T-helper 1 cell (primary cell): ENCODE data around the gene SLC27A3.
"Not testable (repeated sequence)": the region's sequence is repeated elsewhere in the genome, so short reads cannot be mapped to it uniquely, and the experiment has no call there.

Experiments
- DNase-seq, 5 donors: peaks; one replicate each; pipeline ENCODE4 v3.0.0-alpha.2; 2012 to 2020

The SLC27A3 gene

DNA sequence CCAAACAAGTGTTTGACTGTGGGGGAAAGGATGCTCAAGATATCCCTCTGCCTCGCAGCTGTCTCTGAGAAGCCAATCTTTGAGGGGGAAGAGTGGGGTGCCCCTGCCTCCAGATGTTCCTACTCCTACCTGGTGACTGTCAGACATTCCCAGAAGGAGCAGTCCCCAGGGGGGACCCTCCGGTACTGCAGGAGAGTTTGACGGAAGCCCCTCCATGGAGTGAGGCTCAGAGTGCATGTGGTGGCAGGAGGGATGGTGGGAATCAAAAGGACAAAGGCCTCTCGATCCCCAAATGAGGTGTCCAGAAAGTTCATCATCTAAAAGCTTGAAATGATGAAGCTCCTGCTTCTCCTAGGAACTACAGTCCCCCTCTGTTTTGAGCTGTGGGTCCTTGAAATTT is 5.3 kb downstream of the SLC27A3 start:
- DNase-seq = no peak

DNA sequence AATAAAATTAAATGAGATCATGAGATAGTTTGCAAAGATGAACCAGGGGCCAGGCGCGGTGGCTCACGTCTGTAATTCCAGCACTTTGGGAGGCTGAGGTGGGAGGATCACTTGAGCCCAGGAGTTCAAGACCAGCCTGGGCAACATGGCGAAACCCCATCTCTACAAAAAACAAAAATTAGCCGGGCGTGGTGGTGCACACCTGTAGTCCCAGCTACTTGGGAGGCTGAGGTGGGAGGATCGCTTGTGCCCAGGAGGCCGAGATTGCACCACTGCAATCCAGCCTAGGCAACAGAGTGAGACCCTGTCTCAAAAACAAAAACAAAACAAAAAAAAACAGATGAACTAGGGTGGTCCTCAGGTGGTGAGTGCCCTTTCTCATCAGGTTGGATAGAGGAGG is 7.4 kb downstream of the SLC27A3 start:
- not testable (repeated sequence) for DNase-seq

DNA sequence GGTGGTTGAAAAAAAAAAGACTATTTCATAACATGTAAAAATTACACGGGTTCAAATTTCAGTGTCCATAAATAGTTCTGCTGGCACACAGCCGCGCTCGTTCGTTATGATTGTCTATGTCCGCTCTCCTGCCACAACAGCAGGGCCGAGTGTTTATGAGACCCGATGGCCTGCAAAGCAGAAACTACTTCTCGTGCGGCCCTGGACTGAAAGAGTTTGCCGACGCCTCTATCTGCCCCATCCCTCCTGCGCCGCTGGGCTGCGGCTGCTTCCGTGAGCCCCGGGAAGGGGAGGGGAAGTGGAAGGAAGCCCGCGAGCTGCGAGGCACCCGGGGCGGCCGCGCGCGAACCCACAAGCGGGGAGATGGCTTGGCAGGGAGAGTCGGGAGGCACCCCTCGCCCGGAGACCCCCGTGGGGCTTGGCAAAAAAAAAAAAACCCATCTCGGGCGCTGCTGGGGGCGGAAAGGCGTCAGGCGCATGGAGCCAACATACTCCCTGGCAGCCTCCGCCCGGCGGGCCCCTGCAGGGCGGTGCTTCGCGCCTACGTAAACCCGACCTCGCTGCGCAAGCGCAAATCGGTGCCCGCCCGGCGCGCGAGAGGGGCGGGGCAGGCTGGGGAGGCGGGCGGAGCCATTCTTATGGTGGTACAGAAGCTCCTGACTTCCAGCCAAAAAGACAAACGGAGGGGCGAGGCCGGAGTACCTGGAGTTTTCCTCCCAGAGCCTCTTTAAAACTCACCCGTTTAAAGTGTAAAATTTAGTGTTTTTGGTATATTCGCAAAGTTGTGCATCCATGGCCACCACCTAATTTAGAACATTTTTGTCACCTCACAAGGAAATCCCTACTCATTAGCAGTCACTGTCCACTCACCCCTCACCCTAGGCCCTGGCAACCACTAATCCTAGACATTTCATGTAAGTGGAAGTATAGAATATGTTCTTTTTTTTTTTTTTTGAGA is 8.3 kb downstream of the SLC27A3 start:
- peak; percentile 81 to 93 (median 86) for DNase-seq

DNA sequence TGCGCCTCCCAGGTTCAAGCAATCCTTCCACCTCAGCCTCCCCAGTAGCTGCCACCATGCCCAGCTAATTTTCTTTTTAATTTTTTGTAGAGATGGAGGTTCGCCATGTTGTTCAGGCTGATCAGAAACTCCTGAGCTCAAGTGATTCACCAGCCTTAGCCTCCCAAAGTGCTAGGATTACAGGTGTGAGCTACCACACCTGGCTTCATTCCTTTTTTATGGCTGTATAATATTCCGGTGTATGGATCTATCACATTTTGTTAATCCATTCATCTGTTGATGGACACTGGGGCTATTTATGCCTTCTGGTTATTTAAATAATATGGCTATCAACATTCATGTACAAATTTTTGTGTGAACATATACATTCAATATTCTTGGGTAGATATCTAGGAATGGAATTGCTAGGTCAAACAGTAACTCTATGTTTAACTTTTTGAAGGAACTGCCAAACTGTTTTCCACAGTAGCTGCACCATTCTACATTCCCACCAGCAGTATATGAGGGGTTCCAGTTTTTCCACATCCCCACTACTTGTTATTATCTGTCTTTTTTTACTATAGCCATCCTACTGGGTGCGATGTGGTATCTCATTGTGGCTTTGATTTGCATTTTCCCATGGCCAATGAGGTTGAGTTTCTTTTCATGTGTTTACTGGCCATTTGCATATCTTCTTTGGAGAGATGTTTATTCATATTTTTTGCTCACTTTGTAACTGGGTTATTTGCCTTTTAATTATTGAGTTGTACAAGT is 11.0 kb downstream of the SLC27A3 start:
- DNase-seq = no peak

DNA sequence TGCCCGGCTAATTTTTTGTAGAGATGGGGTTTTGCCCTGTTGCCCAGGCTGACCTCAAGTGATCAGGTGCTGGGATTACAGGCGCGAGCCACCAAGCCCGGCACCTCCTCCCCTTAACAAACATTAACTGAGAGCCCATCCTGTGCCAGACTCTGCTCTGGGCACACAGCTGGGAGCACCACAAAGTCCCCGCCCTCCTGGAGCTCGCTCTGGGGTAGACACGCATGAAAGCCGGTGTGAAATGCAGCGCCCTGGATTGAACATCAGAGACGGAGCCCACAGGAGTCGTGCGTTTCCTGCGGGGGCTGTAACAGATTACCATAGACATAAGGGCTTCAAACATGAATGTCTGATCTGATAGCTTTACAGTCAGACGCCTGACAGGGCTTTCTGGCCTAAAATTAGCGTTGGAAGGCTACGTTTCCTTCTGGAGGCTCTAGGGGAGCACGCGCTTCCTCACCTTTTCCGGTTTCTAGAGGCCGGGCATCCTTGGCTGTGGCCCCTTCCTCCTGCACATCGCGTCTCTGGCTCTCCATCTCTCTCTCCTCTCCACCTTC is 14.3 kb downstream of the SLC27A3 start:
- no peak for DNase-seq

DNA sequence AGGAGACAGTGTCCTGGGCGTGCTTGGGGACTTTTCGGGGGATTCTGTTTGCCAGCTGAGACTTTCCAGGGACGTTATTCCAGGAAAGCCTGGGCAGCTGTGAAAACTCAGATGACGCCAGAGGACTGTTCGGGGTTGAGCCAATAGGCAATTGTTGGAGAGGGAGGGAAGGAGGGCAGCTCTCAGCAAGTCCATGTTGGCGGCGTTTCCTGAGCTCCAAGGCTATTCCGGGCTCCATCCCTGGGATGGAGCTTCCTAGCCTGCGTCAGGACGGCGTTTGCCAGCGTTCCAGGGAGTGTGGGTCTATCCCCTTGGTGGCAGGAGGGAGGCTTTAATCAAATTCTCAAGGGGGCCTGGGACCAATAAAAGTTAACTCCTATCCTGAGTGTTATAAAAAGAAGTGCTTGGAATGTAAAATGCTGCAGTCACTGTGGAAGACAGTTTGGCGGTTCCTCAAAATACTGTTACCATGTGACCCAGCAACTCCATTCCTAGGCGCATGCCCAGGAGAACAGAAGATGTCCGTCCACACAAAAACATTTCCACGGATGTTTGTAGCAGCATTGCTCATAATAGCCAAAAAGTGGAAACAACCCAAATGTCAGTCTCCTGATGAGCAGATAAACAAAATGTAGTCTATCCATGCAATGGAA is 15.2 kb downstream of the SLC27A3 start:
- no peak for DNase-seq

DNA sequence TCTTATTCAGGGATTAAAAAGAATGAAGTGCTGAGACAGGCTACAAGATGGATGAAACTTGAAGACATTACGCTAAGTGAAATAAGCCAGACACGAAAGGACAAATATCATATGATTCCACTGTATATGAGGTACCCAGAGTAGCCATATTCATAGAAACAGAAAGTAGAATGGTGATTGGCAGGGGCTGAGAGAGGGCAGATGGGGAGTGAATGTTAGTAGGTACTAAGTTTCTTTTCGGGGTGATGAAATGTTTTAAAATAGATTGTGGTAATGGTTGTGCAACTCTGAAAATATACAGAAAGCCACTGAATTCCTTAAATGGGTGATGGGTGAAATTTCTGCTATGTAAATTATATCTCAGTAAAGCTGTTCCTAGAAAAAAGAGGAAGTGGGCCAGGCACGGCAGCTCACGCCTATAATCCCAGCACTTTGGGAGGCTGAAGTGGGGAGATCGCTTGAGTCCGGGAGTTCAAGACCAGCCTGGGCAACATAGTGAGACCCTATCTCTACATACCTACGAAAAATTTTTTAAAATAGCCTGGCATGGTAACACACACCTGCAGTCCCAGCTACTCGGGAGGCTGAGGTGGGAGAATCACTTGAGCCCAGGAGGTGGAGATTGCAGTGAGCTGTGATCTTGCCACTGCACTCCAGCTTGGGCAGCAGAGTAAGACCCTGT is 15.9 kb downstream of the SLC27A3 start:
- peak in 1 of 5 donors; percentile 84 for DNase-seq

DNA sequence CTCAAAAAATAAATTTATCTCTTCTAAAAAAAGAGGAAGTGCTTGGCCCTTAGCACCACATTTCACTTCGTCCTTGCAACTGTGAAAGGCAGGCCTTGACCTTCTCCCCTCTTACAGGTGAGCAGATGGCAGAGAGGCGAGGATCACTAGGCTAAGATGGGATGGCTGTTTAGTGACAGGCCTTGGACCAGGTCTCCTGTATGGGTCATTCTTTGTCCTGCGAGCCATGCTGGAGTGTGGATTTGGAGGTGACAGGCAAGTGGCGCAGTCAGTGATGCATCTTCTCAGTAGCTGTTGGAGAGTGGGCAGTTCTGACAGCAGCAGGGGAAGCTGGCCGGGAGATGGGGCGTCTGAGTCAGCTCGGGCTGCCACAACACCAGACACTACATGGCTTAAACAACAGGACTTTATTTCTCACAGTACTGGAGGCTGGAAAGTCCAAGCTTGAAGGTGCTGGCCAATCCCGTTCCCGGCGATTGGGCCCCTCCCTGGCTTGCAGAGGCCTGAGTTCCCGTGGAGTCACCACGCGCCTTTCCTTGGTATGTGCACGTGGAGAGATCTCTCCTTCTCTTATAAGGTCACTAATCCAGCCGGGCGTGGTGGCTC is 16.5 kb downstream of the SLC27A3 start:
- no peak for DNase-seq

DNA sequence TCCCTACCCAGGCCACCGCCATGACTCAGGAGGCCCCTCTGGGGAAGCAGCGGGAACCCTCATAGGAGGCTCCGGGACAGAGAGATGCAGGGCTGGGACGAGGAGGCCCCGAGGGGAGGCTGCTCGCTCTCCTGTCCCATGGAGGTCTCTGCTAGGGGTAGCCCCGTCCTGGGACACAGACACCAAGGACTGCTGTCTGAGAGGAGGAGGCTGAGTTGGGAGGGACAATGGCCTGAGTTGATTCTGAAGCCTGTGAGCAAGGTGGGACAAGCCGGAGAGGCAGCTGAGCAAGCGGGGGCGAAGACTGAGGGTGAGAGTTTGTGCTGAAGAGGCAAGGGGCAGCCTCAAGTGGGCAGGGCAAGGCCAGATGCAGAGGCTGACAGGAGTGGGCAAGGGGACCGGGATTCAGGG is 17.4 kb downstream of the SLC27A3 start:
- DNase-seq = no peak

DNA sequence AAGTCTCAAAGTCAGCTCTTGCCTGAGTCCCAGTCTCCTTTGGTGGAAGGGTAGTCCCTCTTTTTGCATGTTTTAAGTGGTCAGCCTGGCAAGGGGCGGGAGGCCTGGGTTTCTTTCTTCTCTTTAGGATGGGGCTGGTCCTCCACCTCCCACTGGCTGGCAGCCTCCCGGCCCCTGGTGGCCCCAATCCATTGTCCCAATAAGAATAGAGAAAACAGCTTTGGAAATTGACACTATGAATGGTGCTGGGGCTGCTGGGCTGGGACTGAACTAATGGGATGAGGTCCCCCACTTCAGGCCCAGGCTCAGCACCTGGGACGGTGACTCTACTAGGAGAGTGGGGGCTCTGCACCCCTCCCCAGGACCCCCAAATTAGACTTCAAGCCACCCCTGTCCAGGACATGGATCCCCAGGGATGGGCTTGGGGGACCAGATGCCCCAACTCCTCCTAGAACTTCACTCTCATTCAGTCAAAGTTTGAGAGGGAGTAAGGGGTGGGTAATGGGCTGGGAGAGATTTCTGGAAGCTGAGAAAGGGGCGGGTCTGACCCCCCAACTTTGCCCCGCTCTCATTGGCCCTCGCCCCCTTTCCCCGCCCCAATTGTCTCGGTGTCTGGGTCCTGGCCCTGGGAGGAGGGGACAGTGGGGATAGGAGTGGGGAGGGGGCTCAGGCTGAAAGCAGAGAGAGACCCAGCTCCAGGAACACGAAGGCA is 18.2 kb downstream of the SLC27A3 start:
- no peak for DNase-seq

DNA sequence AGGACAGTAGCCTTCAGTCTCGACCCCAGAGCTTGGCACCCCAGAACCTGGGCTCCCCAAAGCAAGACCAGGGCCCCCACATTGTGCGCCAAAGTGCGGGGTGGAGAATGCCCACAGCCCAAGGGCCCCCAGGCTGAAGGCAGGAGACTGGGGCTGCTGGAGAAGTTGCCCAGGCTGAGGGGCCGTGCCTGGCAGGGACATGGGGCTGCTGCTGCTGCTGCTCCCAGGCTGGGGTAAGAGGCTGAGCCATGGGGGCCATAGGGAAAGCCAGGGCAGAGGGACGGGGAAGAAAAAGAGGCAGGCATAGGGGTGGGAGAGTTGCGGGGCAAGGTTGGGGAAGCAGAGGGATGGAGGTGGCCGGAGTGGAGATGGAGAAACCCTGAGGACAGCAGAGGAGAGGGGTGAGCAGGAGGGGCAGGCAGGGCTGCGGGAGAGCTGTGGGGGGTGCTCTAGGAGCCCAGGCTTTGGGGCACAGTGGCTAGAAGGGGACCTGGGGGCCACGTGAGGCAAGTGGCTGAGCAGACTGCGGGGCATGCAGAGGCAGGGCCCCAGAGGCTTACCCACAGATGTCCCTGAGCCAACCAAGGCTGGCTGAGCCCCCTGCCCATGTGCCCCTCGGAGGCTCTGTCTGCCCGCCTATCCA is 18.9 kb downstream of the SLC27A3 start:
- no peak for DNase-seq

DNA sequence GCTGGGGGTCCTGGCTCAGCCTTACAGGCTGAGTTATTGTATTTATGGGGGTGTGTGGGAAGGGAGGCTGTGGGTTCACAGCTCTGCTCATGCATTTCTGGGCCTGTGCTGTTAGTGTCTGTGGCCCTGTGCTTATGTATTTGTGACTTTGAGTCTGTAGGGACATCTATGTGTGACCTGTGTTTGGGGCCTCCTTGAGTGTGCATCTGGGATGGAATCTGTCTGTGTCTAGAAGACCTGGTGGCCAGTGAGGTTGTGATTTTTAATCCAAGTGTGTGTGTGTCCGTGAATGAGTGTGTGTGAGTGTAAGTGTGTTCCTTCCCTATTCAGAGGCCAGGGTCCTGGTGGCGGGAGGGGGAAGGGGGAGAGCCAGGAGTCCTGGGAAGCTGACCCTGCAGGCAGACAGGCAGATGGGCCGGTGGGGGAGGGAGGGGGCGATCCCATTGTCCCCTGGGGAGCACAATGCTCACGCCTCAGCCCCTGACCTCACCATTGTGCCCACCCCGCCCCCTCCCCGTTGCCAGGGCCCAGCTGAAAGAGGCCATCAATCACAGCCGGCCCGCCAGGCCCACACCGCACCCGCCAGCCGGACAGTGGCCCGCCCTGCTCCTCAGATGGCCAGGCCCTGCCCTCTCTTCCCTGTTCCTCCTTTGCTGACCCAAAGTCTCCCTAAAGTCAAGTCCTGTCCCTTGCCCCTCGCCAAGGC is 19.6 kb downstream of the SLC27A3 start:
- DNase-seq = no peak

DNA sequence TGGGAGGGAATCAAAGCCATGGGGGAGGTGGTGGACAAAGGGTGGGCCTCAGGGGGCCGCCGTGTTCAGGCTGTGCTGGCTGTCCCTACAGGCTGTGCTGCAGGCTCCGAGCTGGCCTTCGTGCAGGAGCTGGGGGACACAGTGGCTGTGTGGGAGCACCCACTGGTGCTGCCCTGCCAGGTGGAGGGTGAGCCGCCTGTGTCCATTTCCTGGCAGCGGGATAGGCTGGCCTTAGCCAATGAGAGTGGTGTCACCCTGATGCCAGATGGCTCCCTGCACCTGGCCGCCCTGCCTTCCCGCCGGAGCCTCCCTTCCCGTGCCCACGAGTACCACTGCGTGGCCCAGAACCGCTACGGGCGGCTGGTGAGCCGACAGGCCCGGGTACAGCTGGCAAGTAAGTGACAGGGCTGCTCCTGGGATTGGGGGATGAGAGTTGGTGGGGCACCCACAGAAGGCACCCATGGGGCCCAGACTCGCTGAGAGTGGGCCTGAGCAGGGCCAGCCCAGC is 20.2 kb downstream of the SLC27A3 start:
- no peak for DNase-seq

DNA sequence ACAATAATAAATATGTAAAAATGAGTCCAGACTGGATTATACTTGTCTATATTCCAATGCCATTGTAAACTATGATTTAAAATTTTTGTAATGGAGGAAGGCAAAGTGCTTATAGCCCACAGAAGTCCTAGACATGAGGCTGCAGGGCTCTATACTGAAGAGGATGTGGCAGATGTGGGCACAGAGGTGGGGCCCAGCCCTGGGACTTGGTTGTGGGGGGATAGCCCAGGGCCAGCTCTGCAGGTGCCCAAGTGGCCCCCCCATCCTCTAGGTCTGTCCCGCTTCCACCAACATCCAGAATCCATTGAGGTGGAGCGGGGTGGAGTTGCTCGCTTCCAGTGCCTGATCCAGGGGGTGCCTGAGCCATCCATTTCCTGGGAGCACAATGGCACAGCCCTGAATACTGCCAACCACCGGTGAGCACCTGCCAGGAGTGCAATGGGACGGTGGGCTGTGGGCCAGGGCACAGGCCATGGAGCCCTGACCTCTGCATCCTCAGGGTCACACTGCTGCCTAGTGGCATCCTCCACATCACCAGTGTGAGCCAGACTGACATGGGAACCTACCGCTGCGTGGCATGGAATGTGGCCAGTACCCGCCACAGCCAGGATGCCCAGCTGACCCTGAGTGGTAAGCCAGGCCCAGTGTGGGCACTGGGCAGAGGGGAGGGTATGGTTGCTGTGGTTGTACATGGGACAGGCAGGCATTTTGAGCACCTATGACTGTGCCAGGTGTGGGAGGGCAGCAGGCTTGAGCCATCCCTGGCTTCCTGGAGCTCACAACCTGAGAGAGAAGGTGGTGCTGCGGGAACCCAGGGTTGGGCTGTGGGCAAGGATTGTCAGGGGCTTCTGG is 21.0 kb downstream of the SLC27A3 start:
- no peak for DNase-seq

DNA sequence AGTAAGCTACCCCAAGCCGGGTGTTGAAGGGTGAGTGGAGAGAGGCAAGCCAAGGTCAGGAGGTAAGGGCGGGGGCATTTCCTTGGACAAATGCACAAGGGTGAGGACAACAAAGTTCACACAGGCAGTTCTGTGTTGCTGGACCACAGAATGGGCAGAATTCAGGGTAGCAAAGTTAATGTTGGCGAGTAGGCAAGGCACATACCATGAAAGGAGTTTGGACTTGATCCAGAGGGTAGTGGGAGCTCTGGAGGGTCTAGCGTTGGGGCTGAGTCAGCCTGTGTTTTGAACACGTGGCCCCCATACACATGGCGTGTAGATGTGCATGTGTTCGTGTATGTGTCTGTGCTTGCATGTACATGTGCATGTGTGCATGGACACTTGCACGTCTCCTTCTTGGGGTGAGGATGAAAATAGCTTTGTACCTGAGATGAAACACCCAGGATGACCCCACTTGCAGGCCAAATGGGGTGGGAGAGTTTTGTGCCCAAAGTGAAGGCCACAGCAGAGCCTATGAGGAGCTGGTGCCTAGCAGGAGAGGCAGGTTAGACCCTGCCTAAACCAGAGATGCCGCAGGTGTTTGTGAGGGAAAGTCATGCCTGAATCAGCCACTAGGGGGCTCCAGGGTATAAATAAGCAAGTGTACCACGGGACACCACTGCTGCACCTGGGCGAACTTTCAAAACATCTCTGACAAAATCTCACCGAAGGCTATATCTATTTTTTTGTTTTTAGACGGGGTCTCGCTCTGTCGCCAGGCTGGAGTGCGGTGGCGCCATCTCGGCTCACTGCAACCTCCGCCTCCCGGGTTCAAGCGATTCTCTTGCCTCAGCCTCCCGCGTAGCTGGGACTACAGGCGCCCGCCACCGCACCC is 21.8 kb downstream of the SLC27A3 start:
- peak; percentile 58 to 85 (median 75) for DNase-seq

DNA sequence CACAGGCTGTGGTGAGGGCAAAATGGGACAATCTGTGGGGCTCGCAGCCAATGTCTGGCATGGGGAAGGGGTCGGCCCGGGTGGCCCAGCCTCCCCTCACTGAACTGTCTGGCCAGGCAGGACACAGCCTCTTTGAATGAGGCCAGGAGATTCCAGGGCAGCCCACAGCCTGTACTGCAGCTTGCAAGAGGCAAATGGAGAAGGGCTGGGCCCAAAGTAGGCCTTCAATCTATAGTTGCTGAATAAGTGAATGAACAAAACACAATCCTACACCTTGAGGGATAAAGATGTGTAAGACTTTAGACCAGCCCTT is 23.2 kb downstream of the SLC27A3 start:
- no peak for DNase-seq

DNA sequence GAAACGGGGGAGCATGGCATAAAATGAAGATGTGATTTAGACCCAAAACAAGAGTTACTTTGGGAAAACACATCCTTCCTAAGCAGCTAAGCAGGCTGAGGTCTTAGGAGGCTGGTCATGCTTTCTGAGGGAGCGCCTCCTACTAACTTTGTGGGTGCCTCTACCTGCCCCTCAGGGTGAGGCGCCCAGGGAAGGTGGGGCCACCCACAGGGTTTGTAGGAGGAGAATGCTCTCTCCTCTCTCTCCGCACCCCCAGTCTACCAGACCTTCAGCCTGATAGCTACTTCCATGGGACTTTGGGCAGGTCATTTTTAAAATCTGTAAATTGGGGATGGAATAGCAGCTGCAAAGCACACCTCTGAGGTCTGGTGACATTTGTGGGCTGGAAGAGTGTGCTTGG is 23.8 kb downstream of the SLC27A3 start:
- no peak for DNase-seq
